Mesodermal cell (in vitro differentiated cells): Measurements from ENCODE around the gene ARF1.

Experiments used
- H3K27ac ChIP-seq: 2 replicates; pipeline ENCODE4 v1.7.0; 2013; ENCODE audit warnings: mild to moderate bottlenecking, low read depth, low read length, moderate library complexity; ENCODE audit not compliant: severe bottlenecking
- H3K36me3 ChIP-seq: 2 replicates; pipeline ENCODE4 v1.7.1; 2013; ENCODE audit warnings: mild to moderate bottlenecking, low read length, moderate library complexity; ENCODE audit not compliant: control insufficient read depth, insufficient read depth
- H3K4me1 ChIP-seq: one replicate; pipeline ENCODE4 v1.7.1; 2013; ENCODE audit warnings: mild to moderate bottlenecking, low read length; ENCODE audit not compliant: insufficient read depth, control insufficient read depth, poor library complexity, severe bottlenecking
- H3K4me3 ChIP-seq: 2 replicates; pipeline ENCODE4 v1.7.0; 2013; ENCODE audit warnings: low read length, control low read depth, mild to moderate bottlenecking; ENCODE audit not compliant: insufficient read depth, poor library complexity, severe bottlenecking; ENCODE audit errors: extremely low read depth
- H3K9me3 ChIP-seq: 2 replicates; pipeline ENCODE4 v1.7.1; 2013; ENCODE audit warnings: mild to moderate bottlenecking, low read length, moderate library complexity; ENCODE audit not compliant: control insufficient read depth
- WGBS, 2 experiments: methylation state at CpG; one replicate each; pipeline ENCODE4 v1.1.5; 2013; ENCODE audit warnings: missing lambda C conversion rate in 2 of 2; ENCODE audit not compliant: insufficient coverage in 2 of 2; 5-methylcytosine and 5-hydroxymethylcytosine counted together

ARF1 gene

DNA sequence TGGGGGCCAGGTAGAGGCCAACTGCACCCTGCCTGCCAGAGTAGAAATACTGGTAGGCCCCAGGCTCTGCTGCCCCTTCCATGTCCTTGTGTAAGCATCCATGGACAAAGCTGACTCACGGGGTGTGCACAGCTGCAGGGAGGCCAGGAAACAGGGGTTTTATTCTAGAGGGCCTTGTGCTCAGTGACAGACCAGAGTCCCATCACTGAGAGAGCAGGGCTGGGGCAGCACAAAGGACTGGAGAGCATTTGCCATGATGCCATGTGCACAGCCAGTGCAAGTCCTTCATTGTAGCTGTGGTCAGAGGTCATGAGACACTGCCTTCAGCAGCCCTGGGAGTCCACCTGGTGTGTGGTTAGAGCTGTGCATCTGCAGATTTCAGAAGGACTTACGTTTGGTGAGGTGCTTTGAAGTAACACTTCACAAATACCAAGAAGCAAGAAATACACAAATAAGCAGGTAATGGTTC, 8.1 kb downstream of the ARF1 start:
- peaks cover 91% of the 10 kb centered on the region for H3K36me3 ChIP-seq
- H3K4me3 ChIP-seq: no peak overlapping the region
- H3K9me3 ChIP-seq: peaks cover 23% of the 10 kb centered on the region
- H3K27ac ChIP-seq: no peak overlapping the region
- peaks cover 45% of the 10 kb centered on the region for H3K4me1 ChIP-seq
- WGBS, 2 experiments: 83 to 87% methylated on average over 1 of the region's 2 CpGs

DNA sequence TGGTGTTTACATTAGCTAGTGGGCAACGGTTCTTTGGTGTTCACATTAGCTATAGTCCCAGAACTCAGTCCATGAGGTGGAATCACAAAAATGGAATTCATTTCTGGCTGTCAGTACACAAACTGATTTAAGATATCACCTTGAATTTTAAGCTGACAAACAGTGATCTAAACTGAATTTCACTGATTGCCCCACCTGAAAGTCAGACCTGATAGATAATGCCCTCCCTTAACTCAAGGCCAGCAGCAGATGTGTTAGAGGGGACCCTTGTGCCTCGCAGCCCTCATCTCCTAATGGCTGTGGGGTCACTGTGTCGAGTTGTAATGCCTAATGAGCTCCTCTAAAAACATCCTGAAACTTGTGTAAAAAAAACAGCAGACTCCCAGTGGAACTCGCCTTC, 8.6 kb downstream of the ARF1 start:
- no peak overlapping the region for H3K4me3 ChIP-seq
- peaks cover 95% of the 10 kb centered on the region for H3K36me3 ChIP-seq
- H3K9me3 ChIP-seq: peaks cover 23% of the 10 kb centered on the region
- H3K4me1 ChIP-seq: peaks cover 43% of the 10 kb centered on the region
- no peak overlapping the region for H3K27ac ChIP-seq
- 96 to 100% methylated on average over 3 to 4 of the region's 4 CpGs for WGBS, 2 experiments

DNA sequence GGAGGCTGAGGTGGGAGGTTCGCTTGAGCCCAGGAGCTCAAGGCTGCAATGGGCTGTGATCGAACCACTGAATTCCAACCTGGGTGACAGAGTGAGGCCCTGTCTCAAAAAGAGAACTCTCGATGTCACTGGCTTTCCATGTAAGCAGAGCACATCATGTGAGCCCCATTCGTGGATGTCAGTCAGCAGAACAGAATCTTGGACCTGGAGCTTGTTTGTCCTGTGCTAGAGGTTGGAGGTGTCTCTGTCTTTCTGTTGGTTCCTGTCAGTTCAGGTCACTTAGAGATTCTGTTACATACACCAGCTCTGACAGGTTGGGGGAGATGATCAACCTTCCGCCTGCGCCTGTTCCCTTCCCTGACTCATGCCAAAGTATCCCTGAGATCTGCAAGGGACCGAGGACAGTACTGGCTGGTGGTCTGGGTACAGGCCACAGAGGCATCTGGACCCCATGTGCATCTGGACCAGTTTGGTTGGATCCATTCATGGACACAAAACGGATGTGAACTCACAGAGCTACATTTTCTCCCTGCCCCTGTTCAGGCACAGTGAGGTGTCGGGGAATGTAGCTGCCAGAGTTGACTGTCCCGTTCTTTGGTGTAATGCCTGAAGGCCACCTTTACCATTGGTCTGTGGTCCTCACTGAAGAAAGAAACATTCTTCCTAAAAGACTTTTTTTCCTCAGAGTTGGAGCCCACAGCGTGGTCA, 10.0 kb downstream of the ARF1 start:
- Histone ChIP-seq H3K9me3 (peaks cover 23% of the 10 kb centered on the region), H3K27ac (no peak overlapping the region), H3K4me3 (no peak overlapping the region), H3K4me1 (peaks cover 31% of the 10 kb centered on the region), H3K36me3 (peaks cover 99% of the 10 kb centered on the region)
- 97 to 98% methylated on average over 11 of the region's 11 CpGs for WGBS, 2 experiments

DNA sequence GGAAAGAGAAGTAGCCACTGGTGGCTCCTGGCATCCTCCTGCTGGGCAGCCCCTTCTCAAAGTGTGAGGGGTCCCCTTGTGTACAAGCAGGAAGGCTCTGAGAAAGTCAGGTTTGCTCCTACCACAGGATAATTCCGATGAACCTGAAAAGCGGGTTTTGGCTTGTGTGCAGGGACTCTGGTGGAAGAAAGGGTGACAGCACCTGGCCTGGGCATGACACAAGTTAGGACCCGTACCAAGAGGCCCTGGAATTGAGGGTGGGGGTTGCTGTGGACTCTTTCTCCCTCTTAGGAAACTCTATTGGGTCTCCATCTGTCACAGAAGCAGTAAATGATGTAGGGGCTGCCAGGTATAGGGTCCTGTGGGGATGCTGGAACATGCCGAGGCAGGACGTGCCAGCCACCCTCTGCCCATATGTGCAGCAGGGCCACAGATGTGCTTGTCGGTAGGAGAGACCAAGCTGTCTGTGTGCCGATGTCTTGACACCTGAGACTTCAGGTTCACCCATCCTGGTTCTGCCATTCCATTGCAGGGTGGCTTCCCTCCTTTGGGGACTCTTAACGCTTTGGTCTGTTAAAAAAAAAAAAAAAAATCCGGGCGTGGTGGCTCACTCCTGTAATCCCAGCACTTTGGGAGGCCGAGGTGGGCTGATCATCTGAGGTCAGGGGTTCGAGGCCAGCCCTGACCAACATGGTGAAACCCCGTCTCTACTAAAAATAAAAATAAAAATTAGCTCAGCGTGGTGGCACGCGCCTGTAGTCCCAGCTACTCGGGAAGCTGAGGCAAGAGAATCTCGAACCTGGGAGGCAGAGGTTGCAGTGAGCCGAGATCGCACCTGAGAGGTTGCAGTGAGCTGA, 10.8 kb downstream of the ARF1 start:
- H3K27ac ChIP-seq: no peak overlapping the region
- WGBS, 2 experiments: 95 to 98% methylated on average over 14 to 19 of the region's 20 CpGs
- H3K4me1 ChIP-seq: peaks cover 23% of the 10 kb centered on the region
- H3K36me3 ChIP-seq: peaks cover 99% of the 10 kb centered on the region
- H3K9me3 ChIP-seq: peaks cover 23% of the 10 kb centered on the region
- no peak overlapping the region for H3K4me3 ChIP-seq

DNA sequence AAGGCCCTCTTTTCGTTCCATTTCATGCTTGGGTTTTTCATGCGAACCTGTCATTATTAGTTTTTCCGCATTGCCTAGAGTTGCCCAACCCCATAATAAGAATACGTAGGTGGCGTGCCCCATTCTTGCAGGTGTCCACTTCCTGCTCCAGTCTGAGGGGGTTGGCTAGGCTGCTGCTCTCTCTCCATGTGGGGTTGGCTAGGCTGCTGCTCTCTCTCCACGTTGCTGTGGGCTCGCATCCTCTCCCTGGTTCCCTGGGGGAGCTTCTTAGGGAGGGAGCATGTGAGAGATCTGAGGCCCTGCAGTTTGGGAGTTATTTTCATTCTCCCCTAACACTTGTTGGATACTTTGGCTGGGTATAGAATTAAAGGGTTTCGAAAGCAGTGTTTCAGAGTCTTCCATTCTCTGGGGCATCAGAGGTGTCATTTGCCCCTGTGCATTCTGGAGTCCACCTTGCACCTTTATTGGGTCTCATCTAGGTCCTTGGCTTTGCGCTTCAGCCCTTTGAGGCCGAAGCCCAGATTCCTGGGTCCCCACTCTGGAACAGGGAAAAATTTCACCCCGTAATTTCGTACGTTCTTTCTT, 12.0 kb downstream of the ARF1 start:
- H3K4me1 ChIP-seq: peaks cover 11% of the 10 kb centered on the region
- no peak overlapping the region for H3K4me3 ChIP-seq
- peaks cover 23% of the 10 kb centered on the region for H3K9me3 ChIP-seq
- 96 to 97% methylated on average over 7 to 8 of the region's 13 CpGs for WGBS, 2 experiments
- peaks cover 99% of the 10 kb centered on the region for H3K36me3 ChIP-seq
- H3K27ac ChIP-seq: no peak overlapping the region

DNA sequence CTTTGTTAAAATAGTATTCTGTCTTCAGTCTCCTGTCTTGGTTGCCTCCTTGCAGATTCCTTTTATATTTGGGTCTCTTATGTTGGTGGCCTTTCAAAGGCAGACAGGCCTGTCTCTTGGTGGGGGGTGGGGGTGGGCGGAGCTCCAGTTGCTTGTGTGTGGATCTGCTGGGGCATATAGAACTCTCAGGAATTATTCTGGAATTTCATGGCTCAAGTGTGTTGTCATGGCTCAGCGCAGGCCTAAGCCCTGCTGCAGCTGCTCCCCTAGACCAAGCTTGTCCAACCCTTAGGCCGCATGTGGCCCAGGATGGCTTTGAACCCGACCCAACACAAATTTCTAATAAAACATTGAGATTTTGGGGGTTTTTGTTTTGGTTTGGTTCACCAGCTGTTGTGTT, 12.7 kb downstream of the ARF1 start:
- Histone ChIP-seq H3K36me3 (peaks cover 99% of the 10 kb centered on the region), H3K27ac (no peak overlapping the region), H3K9me3 (peaks cover 23% of the 10 kb centered on the region), H3K4me3 (no peak overlapping the region), H3K4me1 (peaks cover 6% of the 10 kb centered on the region)
- WGBS, 2 experiments: 88 to 100% methylated on average over 1 of the region's 4 CpGs

DNA sequence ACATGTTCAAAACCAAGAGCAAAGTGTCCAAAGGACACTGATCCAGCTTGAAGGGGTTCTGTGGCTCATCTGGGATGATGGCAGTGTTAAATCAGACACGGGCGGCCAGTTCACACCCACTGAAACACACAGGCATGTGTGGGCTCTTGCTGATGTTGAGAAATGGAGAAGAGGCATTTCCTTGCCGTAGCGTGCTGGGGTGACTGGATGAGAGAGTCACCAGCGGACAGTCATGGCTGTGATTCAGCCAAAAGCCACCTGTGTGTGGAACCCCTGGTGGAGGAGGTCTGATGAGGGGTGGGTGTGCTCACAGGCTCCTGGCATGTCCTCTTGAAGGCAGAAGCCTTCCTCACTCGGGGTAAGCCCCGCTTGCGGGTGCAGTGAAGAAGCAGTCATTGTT, 13.4 kb downstream of the ARF1 start:
- Histone ChIP-seq H3K4me3 (no peak overlapping the region), H3K9me3 (peaks cover 23% of the 10 kb centered on the region), H3K27ac (no peak overlapping the region), H3K4me1 (no peaks in the 10 kb centered on the region), H3K36me3 (peaks cover 99% of the 10 kb centered on the region)
- 100% methylated on average over 6 of the region's 8 CpGs for WGBS, 2 experiments

DNA sequence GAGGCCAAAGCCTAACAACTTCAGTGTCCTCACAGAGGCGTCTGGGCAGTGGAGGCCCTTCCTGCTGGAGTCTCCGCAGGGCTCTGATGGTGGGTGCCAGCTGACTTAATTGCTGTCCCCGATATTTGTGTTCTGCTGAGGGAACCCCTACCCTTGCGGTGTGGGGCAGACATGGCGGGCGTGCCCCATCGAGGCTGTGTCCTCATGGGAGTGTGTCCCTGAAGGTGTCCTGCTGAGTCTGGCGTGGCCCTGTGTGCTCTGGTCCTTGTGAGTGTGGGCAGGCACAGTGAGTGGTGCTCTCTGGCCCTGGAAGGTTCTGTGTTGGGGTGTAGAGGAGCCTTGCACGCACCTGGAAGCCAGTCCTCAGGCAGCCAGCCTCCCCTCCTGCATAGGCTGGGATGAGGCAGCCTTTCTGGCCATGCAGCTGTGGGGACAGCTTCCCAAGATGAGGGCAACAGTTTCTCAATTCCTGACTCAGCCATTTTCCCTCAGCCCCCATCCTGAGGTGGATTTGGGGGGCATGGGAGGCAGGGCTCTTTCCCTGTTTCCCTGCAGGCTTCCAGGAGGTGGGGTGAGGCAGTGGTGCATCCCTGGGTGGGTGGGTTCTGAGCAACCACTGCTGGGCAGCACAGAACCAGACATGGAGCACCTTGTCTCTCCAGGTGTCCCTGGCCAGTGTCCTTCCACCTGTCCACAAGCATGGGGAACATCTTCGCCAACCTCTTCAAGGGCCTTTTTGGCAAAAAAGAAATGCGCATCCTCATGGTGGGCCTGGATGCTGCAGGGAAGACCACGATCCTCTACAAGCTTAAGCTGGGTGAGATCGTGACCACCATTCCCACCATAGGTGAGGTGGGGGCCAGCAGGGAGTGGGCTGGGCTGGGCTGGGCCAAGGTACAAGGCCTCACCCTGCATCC, 14.2 kb downstream of the ARF1 start:
- no peak overlapping the region for H3K4me3 ChIP-seq
- WGBS, 2 experiments: 94 to 97% methylated on average over 9 to 10 of the region's 13 CpGs
- peaks cover 23% of the 10 kb centered on the region for H3K9me3 ChIP-seq
- H3K27ac ChIP-seq: no peak overlapping the region
- peaks cover 94% of the 10 kb centered on the region for H3K36me3 ChIP-seq
- peaks cover 1% of the 10 kb centered on the region for H3K4me1 ChIP-seq

DNA sequence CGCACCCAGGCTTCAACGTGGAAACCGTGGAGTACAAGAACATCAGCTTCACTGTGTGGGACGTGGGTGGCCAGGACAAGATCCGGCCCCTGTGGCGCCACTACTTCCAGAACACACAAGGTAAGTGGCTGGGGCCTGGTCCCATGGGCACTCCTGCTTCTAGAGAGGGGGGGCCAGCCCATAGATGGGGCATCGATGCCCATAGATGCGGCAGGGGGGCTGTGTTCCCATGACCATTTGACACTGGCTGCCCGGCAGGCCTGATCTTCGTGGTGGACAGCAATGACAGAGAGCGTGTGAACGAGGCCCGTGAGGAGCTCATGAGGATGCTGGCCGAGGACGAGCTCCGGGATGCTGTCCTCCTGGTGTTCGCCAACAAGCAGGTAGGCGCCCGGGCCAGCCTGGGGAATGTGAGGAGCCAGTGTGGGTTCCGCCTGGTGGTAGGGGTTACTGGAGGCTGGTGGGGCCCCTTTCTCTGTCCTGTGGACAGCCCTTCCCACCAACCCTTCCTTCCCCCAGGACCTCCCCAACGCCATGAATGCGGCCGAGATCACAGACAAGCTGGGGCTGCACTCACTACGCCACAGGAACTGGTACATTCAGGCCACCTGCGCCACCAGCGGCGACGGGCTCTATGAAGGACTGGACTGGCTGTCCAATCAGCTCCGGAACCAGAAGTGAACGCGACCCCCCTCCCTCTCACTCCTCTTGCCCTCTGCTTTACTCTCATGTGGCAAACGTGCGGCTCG, 15.0 kb downstream of the ARF1 start:
- H3K4me1 ChIP-seq: peaks cover 6% of the 10 kb centered on the region
- no peak overlapping the region for H3K27ac ChIP-seq
- WGBS, 2 experiments: 96% methylated on average over 26 to 29 of the region's 34 CpGs
- H3K4me3 ChIP-seq: no peak overlapping the region
- peaks cover 19% of the 10 kb centered on the region for H3K9me3 ChIP-seq
- peaks cover 86% of the 10 kb centered on the region for H3K36me3 ChIP-seq
